Activated B cell treated with CpG ODN at 0.5 μM for 24 hours (primary cell): Measurements from ENCODE around the gene SRSF9. TPM values are rescaled to one million over a fixed set of nuclear protein-coding genes. Genes with fewer than 3 reads are reported as not detected.

Experiments
- ATAC-seq: fragments of 200-7000 bp; cut with Tn5 transposase; one replicate; pipeline ENCODE4 v1.10.0; 2021; ENCODE audit warnings: low read depth, mild to moderate bottlenecking, moderate library complexity
- CTCF ChIA-PET: fragments of 350-600 bp; sonication (Branson Sonifier 250); formaldehyde crosslinking; loops from one replicate; lab custom pipeline; 2021; ENCODE audit warnings: antibody characterized with exemption; lab: Charles Lee
- POLR2A ChIA-PET: fragments of 350-600 bp; sonication (Branson Sonifier 250); formaldehyde crosslinking; loops from one replicate; lab custom pipeline; 2021; ENCODE audit warnings: antibody characterized with exemption; lab: Charles Lee
- DNase-seq: peaks from one replicate; pipeline ENCODE4 v3.0.0; 2022
- H3K27ac Mint-ChIP-seq: one replicate; pipeline ENCODE4 v1.8.0; 2020; ENCODE audit warnings: mixed read lengths
- H3K27me3 Mint-ChIP-seq: one replicate; pipeline ENCODE4 v1.8.0; 2021; ENCODE audit warnings: mixed read lengths
- H3K36me3 Mint-ChIP-seq: one replicate; pipeline ENCODE4 v1.8.0; 2021; ENCODE audit warnings: low read depth, mixed read lengths
- H3K4me1 Mint-ChIP-seq: one replicate; pipeline ENCODE4 v1.8.0; 2021; ENCODE audit warnings: mixed read lengths
- H3K4me3 Mint-ChIP-seq: one replicate; pipeline ENCODE4 v1.8.0; 2020; ENCODE audit warnings: mild to moderate bottlenecking, mixed read lengths
- H3K9me3 Mint-ChIP-seq: one replicate; pipeline ENCODE4 v1.8.0; 2020; ENCODE audit warnings: mixed read lengths
- CTCF ChIP-seq: fragments of 200-600 bp; IDR thresholded peaks from one replicate; pipeline ENCODE4 v1.8.0; 2022; ENCODE audit warnings: antibody characterized with exemption, mild to moderate bottlenecking
- intact Hi-C: fragments of 100-400 bp; cut with micrococcal nuclease; formaldehyde crosslinking; loops from one replicate; pipeline ENCODE4 v1.15.1; 2024
- total RNA-seq: library from RNA; stranded (reverse); gene quantifications from 2 replicates; pipeline ENCODE4 v1.2.3, GENCODE V29; 2022

SRSF9 gene
- total RNA-seq, 1 donor from 2014 or later, result 191 TPM

- ChIA-PET POLR2A (no interaction called here), CTCF (no interaction called here)
- no peak for DNase-seq
- Mint-ChIP-seq H3K36me3 (no peaks in the 10 kb centered on the region), H3K4me3 (no peak overlapping the region), H3K27ac (no peak overlapping the region), H3K4me1 (no peaks in the 10 kb centered on the region), H3K27me3 (peaks cover 14% of the 10 kb centered on the region), H3K9me3 (no peaks in the 10 kb centered on the region)
- intact Hi-C loops, result no loop called here
- ATAC-seq, result no peak
- no peak for TF ChIP-seq CTCF
These were observed 55.5 kb downstream of the SRSF9 start for GRCh38 chr12:120413901-120414695.

- ChIA-PET CTCF (no interaction called here), POLR2A (no interaction called here)
- H3K9me3 Mint-ChIP-seq, result no peaks in the 10 kb centered on the region
- no peak for DNase-seq
- TF ChIP-seq CTCF, result no peak
- H3K27ac Mint-ChIP-seq, result no peak overlapping the region
- intact Hi-C loops, result no loop called here
- peaks cover 14% of the 10 kb centered on the region for H3K27me3 Mint-ChIP-seq
- no peak overlapping the region for H3K4me3 Mint-ChIP-seq
- H3K4me1 Mint-ChIP-seq, result no peaks in the 10 kb centered on the region
- no peak for ATAC-seq
- H3K36me3 Mint-ChIP-seq, result no peaks in the 10 kb centered on the region
These were observed 57.1 kb downstream of the SRSF9 start for GRCh38 chr12:120412421-120412820.

Other genes starting within 250 kb of the SRSF9 start
- gene PXN, start 204.0 kb downstream of the SRSF9 start, total RNA-seq, result 1.7 and 2.9 TPM in 2 replicates
- gene RNU4-2, start 177.8 kb downstream of the SRSF9 start, total RNA-seq, result 12,977 and 14,722 TPM in 2 replicates
- gene RNU4-1, start 176.5 kb downstream of the SRSF9 start, total RNA-seq, result 3,997 and 4,399 TPM in 2 replicates
- gene SIRT4, start 167.4 kb downstream of the SRSF9 start, total RNA-seq, result 1.6 and 1.7 TPM in 2 replicates
- gene PLA2G1B, start 142.0 kb downstream of the SRSF9 start, total RNA-seq, result not detected in 2 replicates
- gene MSI1, start 100.6 kb downstream of the SRSF9 start, total RNA-seq, result not detected in 2 replicates
- 255 and 292 TPM in 2 replicates for gene COX6A1, start 31.6 kb downstream of the SRSF9 start, total RNA-seq
- gene TRIAP1, start 23.4 kb downstream of the SRSF9 start, total RNA-seq, result 18.2 and 18.6 TPM in 2 replicates
- 33.4 and 35.2 TPM in 2 replicates for gene GATC, start 23.3 kb downstream of the SRSF9 start, total RNA-seq
- 159 and 180 TPM in 2 replicates for gene DYNLL1, start 26.4 kb upstream of the SRSF9 start, total RNA-seq
- 25.3 and 29.5 TPM in 2 replicates for gene COQ5, start 59.4 kb upstream of the SRSF9 start, total RNA-seq
- gene RNF10, start 64.6 kb upstream of the SRSF9 start, total RNA-seq, result 180 and 200 TPM in 2 replicates
- gene POP5, start 111.7 kb upstream of the SRSF9 start, total RNA-seq, result 77.5 and 78.4 TPM in 2 replicates
- gene CABP1, start 170.9 kb upstream of the SRSF9 start, total RNA-seq, result 0.27 TPM in 1 of 2 replicates, not detected in the other
- gene MLEC, start 217.4 kb upstream of the SRSF9 start, total RNA-seq, result 60.6 and 69.6 TPM in 2 replicates
- 17.3 and 18.5 TPM in 2 replicates for gene UNC119B, start 240.7 kb upstream of the SRSF9 start, total RNA-seq